OCI-M2 (cell line): ENCODE measurements around the gene KDR.

Experiments
- DNase-seq: peaks from one replicate; lab custom pipeline; 2025; ENCODE audit not compliant: unreplicated experiment; lab: John Stamatoyannopoulos, UW

The KDR gene

GRCh38 chr4:55125087-55125721 lies at the start of gene KDR:
KDR (minus strand) TSS chr4:55125595; CDS start chr4:55125293, 302 bp downstream.
- no peak for DNase-seq

- DNase-seq: no peak
These were observed 48.2 kb upstream of the KDR start for GRCh38 chr4:55173580-55173979.

GRCh38 chr4:55172694-55173287 lies 47.4 kb upstream of the KDR start:
- no peak for DNase-seq

GRCh38 chr4:55170462-55170861 lies 45.1 kb upstream of the KDR start:
- no peak for DNase-seq

GRCh38 chr4:55169352-55169961 lies 44.1 kb upstream of the KDR start:
- DNase-seq: no peak

- DNase-seq: no peak
These were observed 37.0 kb upstream of the KDR start for GRCh38 chr4:55162396-55162795.

- no peak for DNase-seq
These were observed 36.3 kb upstream of the KDR start for GRCh38 chr4:55161739-55162138.

- DNase-seq: no peak
These were observed 34.5 kb upstream of the KDR start for GRCh38 chr4:55159851-55160250.

GRCh38 chr4:55158957-55159356 lies 33.6 kb upstream of the KDR start:
- DNase-seq: no peak

- DNase-seq: no peak
These were observed 32.3 kb upstream of the KDR start for GRCh38 chr4:55157559-55158277.

GRCh38 chr4:55154933-55155332 lies 29.5 kb upstream of the KDR start:
- no peak for DNase-seq

- no peak for DNase-seq
These were observed 29.0 kb upstream of the KDR start for GRCh38 chr4:55154290-55154880.

GRCh38 chr4:55143858-55144257 lies 18.5 kb upstream of the KDR start:
- DNase-seq: no peak

GRCh38 chr4:55138367-55138766 lies 13.0 kb upstream of the KDR start:
- no peak for DNase-seq

- DNase-seq: no peak
These were observed 11.2 kb upstream of the KDR start for GRCh38 chr4:55136634-55137033.

- DNase-seq: no peak
These were observed 8.6 kb upstream of the KDR start for GRCh38 chr4:55133951-55134350.

GRCh38 chr4:55132775-55133174 lies 7.4 kb upstream of the KDR start:
- DNase-seq: no peak

- no peak for DNase-seq
These were observed 2.1 kb upstream of the KDR start for GRCh38 chr4:55127521-55127920.

- no peak for DNase-seq
These were observed 1.7 kb upstream of the KDR start for GRCh38 chr4:55127053-55127452.

GRCh38 chr4:55125763-55126541 lies 557 bp upstream of the KDR start:
- no peak for DNase-seq
